Measurements from ENCODE around the gene ADGRL2.

Gene ADGRL2

DNA sequence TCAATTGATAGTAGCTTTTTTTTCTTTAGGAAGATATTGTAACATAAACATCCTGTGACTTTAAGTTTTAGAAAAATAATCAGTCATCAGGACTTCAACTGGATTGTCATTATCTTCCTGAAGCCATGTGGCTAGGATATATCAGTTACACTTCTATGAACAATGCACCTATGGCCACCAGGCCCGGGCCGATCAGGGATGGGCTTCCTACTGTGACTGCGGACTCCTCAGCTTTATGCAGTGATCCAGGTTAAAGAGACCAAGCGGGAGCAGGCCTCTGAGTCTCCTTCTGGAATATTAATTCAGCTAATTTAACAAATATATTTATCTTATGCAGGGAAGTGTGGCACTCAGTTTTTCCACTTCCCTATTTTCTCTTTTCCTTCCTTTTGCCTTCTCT, 200.6 kb downstream of the ADGRL2 start:
- no peak overlapping the region for H2BK15ac ChIP-seq (ENCODE audit: low read length)
- no peak overlapping the region for H3K4ac ChIP-seq (ENCODE audit: low read length)
- WGBS, 2 donors (ENCODE audit: extremely low coverage in 2 of 2, insufficient read length in 2 of 2, insufficient replicate concordance in 1 of 2): no CpG with 5 or more reads among the region's 4 CpGs
- H3K9ac ChIP-seq (ENCODE audit: low read depth, low read length, poor library complexity): no peak overlapping the region
- no peaks in the 10 kb centered on the region for H3K27me3 ChIP-seq (ENCODE audit: control insufficient read depth in 3 of 3, insufficient read depth in 3 of 3, low read depth in 1 of 3, low read length in 3 of 3)
- H3K79me1 ChIP-seq (ENCODE audit: low read depth, low read length): no peaks in the 10 kb centered on the region
- no peaks in the 10 kb centered on the region for H3K36me3 ChIP-seq (replicated peaks in 1 of 2; ENCODE audit: control insufficient read depth in 2 of 2, insufficient read depth in 2 of 2, low read length in 2 of 2)
- no peak overlapping the region for H3K18ac ChIP-seq (ENCODE audit: low read length)
- no peak overlapping the region for H3K14ac ChIP-seq (ENCODE audit: low read length)
- H2BK5ac ChIP-seq (ENCODE audit: low read length): no peak overlapping the region
- no peak for DNase-seq (ENCODE audit: low spot score)
- no peaks in the 10 kb centered on the region for H3K9me3 ChIP-seq (replicated peaks in 1 of 2; ENCODE audit: control insufficient read depth in 2 of 2, insufficient read depth in 1 of 2, low read depth in 1 of 2, low read length in 2 of 2)
- H2BK120ac ChIP-seq (ENCODE audit: low read depth, low read length): no peak overlapping the region
- no peak overlapping the region for H3K27ac ChIP-seq (replicated peaks; ENCODE audit: low read length)
- no peak overlapping the region for H3K4me3 ChIP-seq (ENCODE audit: low read length in 2 of 2)
- no peak overlapping the region for H2BK12ac ChIP-seq (ENCODE audit: low read length)
- no peak overlapping the region for H2AK5ac ChIP-seq (ENCODE audit: low read depth, low read length)
- H4K91ac ChIP-seq (ENCODE audit: low read depth, low read length, poor library complexity): no peak overlapping the region
- no peak overlapping the region for H3K23ac ChIP-seq (ENCODE audit: low read depth, low read length, poor library complexity)
- H3K4me2 ChIP-seq (ENCODE audit: insufficient read depth, low read length, poor library complexity, severe bottlenecking): no peak overlapping the region
- no peak overlapping the region for H2AFZ ChIP-seq (ENCODE audit: low read length)
- H4K8ac ChIP-seq (ENCODE audit: low read depth, low read length): no peak overlapping the region
- peaks cover 2 to 14% of the 10 kb centered on the region in 2 donors for H3K4me1 ChIP-seq (ENCODE audit: control insufficient read depth in 2 of 2, insufficient read depth in 1 of 2, low read depth in 1 of 2, low read length in 2 of 2)

DNA sequence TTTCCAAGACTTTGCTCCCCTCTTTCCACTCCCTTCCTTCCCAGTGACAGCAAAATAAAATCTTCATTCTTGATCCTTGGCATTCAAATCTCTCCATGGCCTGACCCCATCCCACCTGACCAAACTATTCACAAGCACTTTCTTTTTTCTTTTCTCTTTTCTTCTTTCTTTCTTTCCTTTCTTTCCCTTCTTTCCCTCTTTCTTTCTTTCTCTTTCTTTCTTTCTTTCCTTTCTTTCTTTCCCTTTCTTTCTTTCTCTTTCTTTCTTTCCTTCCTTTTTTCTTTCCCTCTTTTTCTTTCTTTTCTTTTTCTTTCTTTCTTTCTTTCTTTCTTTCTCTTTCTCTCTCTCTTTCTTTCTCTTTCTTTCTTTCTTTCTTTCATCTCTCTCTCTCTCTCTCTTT, 207.1 kb downstream of the ADGRL2 start:
- Histone ChIP-seq H3K27ac (replicated peaks; ENCODE audit: low read length) (no peak overlapping the region), H4K91ac (ENCODE audit: low read depth, low read length, poor library complexity) (no peak overlapping the region), H2BK5ac (ENCODE audit: low read length) (no peak overlapping the region), H3K4me3 (ENCODE audit: low read length in 2 of 2) (no peak overlapping the region), H3K27me3 (ENCODE audit: control insufficient read depth in 3 of 3, insufficient read depth in 3 of 3, low read depth in 1 of 3, low read length in 3 of 3) (no peaks in the 10 kb centered on the region), H3K18ac (ENCODE audit: low read length) (no peak overlapping the region), H4K8ac (ENCODE audit: low read depth, low read length) (no peak overlapping the region), H2AFZ (ENCODE audit: low read length) (no peak overlapping the region), H2BK15ac (ENCODE audit: low read length) (no peak overlapping the region), H3K9me3 (replicated peaks in 1 of 2; ENCODE audit: control insufficient read depth in 2 of 2, insufficient read depth in 1 of 2, low read depth in 1 of 2, low read length in 2 of 2) (no peaks in the 10 kb centered on the region), H3K14ac (ENCODE audit: low read length) (no peak overlapping the region), H2AK5ac (ENCODE audit: low read depth, low read length) (no peak overlapping the region), H3K4ac (ENCODE audit: low read length) (no peak overlapping the region), H3K4me2 (ENCODE audit: insufficient read depth, low read length, poor library complexity, severe bottlenecking) (no peak overlapping the region), H3K79me1 (ENCODE audit: low read depth, low read length) (no peaks in the 10 kb centered on the region), H3K4me1 (ENCODE audit: control insufficient read depth in 2 of 2, insufficient read depth in 1 of 2, low read depth in 1 of 2, low read length in 2 of 2) (peaks cover 2 to 14% of the 10 kb centered on the region in 2 donors), H2BK12ac (ENCODE audit: low read length) (no peak overlapping the region), H2BK120ac (ENCODE audit: low read depth, low read length) (no peak overlapping the region), H3K23ac (ENCODE audit: low read depth, low read length, poor library complexity) (no peak overlapping the region), H3K36me3 (replicated peaks in 1 of 2; ENCODE audit: control insufficient read depth in 2 of 2, insufficient read depth in 2 of 2, low read length in 2 of 2) (no peaks in the 10 kb centered on the region), H3K9ac (ENCODE audit: low read depth, low read length, poor library complexity) (no peak overlapping the region)
- DNase-seq (ENCODE audit: low spot score): no peak

DNA sequence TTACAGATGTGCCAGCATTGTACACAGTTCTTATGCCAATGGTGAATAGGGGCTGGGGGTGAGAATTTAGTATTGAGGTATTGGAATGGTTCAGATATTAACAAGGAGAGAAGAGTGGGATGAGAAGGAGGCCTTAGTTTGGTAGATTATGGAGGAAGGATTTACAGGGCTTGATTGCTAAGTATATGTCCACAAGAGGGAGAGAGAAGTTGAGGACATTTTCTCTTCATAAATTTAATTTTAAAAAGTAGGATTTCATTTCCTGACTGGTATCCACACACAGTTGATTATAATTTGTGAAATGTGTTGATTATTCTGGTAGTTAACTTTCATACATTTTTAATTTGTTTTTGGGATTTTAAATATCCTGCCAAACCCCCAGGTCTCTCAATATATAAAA, 213.0 kb downstream of the ADGRL2 start:
- no peak overlapping the region for H3K18ac ChIP-seq (ENCODE audit: low read length)

GRCh38 chr1:82015444-82015843, 214.7 kb downstream of the ADGRL2 start:
- Histone ChIP-seq H3K36me3 (replicated peaks in 1 of 2; ENCODE audit: control insufficient read depth in 2 of 2, insufficient read depth in 2 of 2, low read length in 2 of 2) (no peaks in the 10 kb centered on the region), H3K18ac (ENCODE audit: low read length) (no peak overlapping the region), H3K4ac (ENCODE audit: low read length) (no peak overlapping the region), H4K8ac (ENCODE audit: low read depth, low read length) (no peak overlapping the region), H3K14ac (ENCODE audit: low read length) (no peak overlapping the region), H3K23ac (ENCODE audit: low read depth, low read length, poor library complexity) (no peak overlapping the region), H2AK5ac (ENCODE audit: low read depth, low read length) (no peak overlapping the region), H4K91ac (ENCODE audit: low read depth, low read length, poor library complexity) (no peak overlapping the region), H2BK15ac (ENCODE audit: low read length) (no peak overlapping the region), H2BK12ac (ENCODE audit: low read length) (no peak overlapping the region), H3K27me3 (ENCODE audit: control insufficient read depth in 3 of 3, insufficient read depth in 3 of 3, low read depth in 1 of 3, low read length in 3 of 3) (no peaks in the 10 kb centered on the region), H3K4me1 (ENCODE audit: control insufficient read depth in 2 of 2, insufficient read depth in 1 of 2, low read depth in 1 of 2, low read length in 2 of 2) (no peaks in the 10 kb centered on the region), H2AFZ (ENCODE audit: low read length) (no peak overlapping the region), H3K27ac (replicated peaks; ENCODE audit: low read length) (no peak overlapping the region), H3K9ac (ENCODE audit: low read depth, low read length, poor library complexity) (no peak overlapping the region), H2BK120ac (ENCODE audit: low read depth, low read length) (no peak overlapping the region), H3K9me3 (replicated peaks in 1 of 2; ENCODE audit: control insufficient read depth in 2 of 2, insufficient read depth in 1 of 2, low read depth in 1 of 2, low read length in 2 of 2) (no peaks in the 10 kb centered on the region), H2BK5ac (ENCODE audit: low read length) (no peak overlapping the region), H3K4me2 (ENCODE audit: insufficient read depth, low read length, poor library complexity, severe bottlenecking) (no peak overlapping the region), H3K79me1 (ENCODE audit: low read depth, low read length) (no peaks in the 10 kb centered on the region), H3K4me3 (ENCODE audit: low read length in 2 of 2) (no peak overlapping the region)
- DNase-seq (ENCODE audit: low spot score): no peak
- WGBS, 2 donors (ENCODE audit: extremely low coverage in 2 of 2, insufficient read length in 2 of 2, insufficient replicate concordance in 1 of 2): no CpG with 5 or more reads among the region's 6 CpGs

More for the DNA sequence above, 213.0 kb downstream of the ADGRL2 start:
- Histone ChIP-seq H3K4me2 (ENCODE audit: insufficient read depth, low read length, poor library complexity, severe bottlenecking) (no peak overlapping the region), H3K4me3 (ENCODE audit: low read length in 2 of 2) (no peak overlapping the region), H3K9me3 (replicated peaks in 1 of 2; ENCODE audit: control insufficient read depth in 2 of 2, insufficient read depth in 1 of 2, low read depth in 1 of 2, low read length in 2 of 2) (no peaks in the 10 kb centered on the region), H2BK5ac (ENCODE audit: low read length) (no peak overlapping the region), H3K27ac (replicated peaks; ENCODE audit: low read length) (no peak overlapping the region), H3K27me3 (ENCODE audit: control insufficient read depth in 3 of 3, insufficient read depth in 3 of 3, low read depth in 1 of 3, low read length in 3 of 3) (no peaks in the 10 kb centered on the region), H2BK12ac (ENCODE audit: low read length) (no peak overlapping the region), H2AK5ac (ENCODE audit: low read depth, low read length) (no peak overlapping the region), H3K36me3 (replicated peaks in 1 of 2; ENCODE audit: control insufficient read depth in 2 of 2, insufficient read depth in 2 of 2, low read length in 2 of 2) (no peaks in the 10 kb centered on the region), H3K79me1 (ENCODE audit: low read depth, low read length) (no peaks in the 10 kb centered on the region), H3K4me1 (ENCODE audit: control insufficient read depth in 2 of 2, insufficient read depth in 1 of 2, low read depth in 1 of 2, low read length in 2 of 2) (no peaks in the 10 kb centered on the region), H3K9ac (ENCODE audit: low read depth, low read length, poor library complexity) (no peak overlapping the region), H3K4ac (ENCODE audit: low read length) (no peak overlapping the region), H4K8ac (ENCODE audit: low read depth, low read length) (no peak overlapping the region), H4K91ac (ENCODE audit: low read depth, low read length, poor library complexity) (no peak overlapping the region), H3K23ac (ENCODE audit: low read depth, low read length, poor library complexity) (no peak overlapping the region), H2BK15ac (ENCODE audit: low read length) (no peak overlapping the region), H2AFZ (ENCODE audit: low read length) (no peak overlapping the region), H2BK120ac (ENCODE audit: low read depth, low read length) (no peak overlapping the region), H3K14ac (ENCODE audit: low read length) (no peak overlapping the region)
- no peak for DNase-seq (ENCODE audit: low spot score)

Measured in neuronal stem cell (in vitro differentiated cells).